ENCODE data around the gene RNF41. TPM values are rescaled to one million over a fixed set of nuclear protein-coding genes. Genes with fewer than 3 reads are reported as not detected.

Gene RNF41
- total RNA-seq (10 to 100 TPM; 29.4 to 92.4 (median 52.7) TPM), polyA plus RNA-seq (10 to 100 TPM; 10.4 to 20.5 (median 17.4) TPM)
- long read RNA-seq, donor 1, full-length matches to known transcripts, result 2 of 2 reads
- long read RNA-seq, donor 1, partial matches to known transcripts, result 0 of 2 reads
- long read RNA-seq, donor 1, other reads (novel, unspliced or antisense), result 0 of 2 reads
- long read RNA-seq, donor 2, full-length matches to known transcripts, result 5 of 43 reads
- long read RNA-seq, donor 2, partial matches to known transcripts, result 19 of 43 reads
- long read RNA-seq, donor 2, other reads (novel, unspliced or antisense), result 19 of 43 reads
- long read RNA-seq, donor 3, full-length matches to known transcripts, result 3 of 3 reads
- long read RNA-seq, donor 3, partial matches to known transcripts, result 0 of 3 reads
- long read RNA-seq, donor 3, other reads (novel, unspliced or antisense), result 0 of 3 reads
- long read RNA-seq, donor 4, full-length matches to known transcripts, result 2 of 2 reads
- long read RNA-seq, donor 4, partial matches to known transcripts, result 0 of 2 reads
- long read RNA-seq, donor 4, other reads (novel, unspliced or antisense), result 0 of 2 reads
- long read RNA-seq, donor 5, full-length matches to known transcripts, result 7 of 21 reads
- long read RNA-seq, donor 5, partial matches to known transcripts, result 14 of 21 reads
- long read RNA-seq, donor 5, other reads (novel, unspliced or antisense), result 0 of 21 reads
- long read RNA-seq, donor 6, full-length matches to known transcripts, result 12 of 12 reads
- long read RNA-seq, donor 6, partial matches to known transcripts, result 0 of 12 reads
- long read RNA-seq, donor 6, other reads (novel, unspliced or antisense), result 0 of 12 reads
- long read RNA-seq, donor 7, full-length matches to known transcripts, result 12 of 12 reads
- long read RNA-seq, donor 7, partial matches to known transcripts, result 0 of 12 reads
- long read RNA-seq, donor 7, other reads (novel, unspliced or antisense), result 0 of 12 reads
- long read RNA-seq, donor 8, full-length matches to known transcripts, result 3 of 3 reads
- long read RNA-seq, donor 8, partial matches to known transcripts, result 0 of 3 reads
- long read RNA-seq, donor 8, other reads (novel, unspliced or antisense), result 0 of 3 reads
- long read RNA-seq, donor 9, full-length matches to known transcripts, result 7 of 7 reads
- long read RNA-seq, donor 9, partial matches to known transcripts, result 0 of 7 reads
- long read RNA-seq, donor 9, other reads (novel, unspliced or antisense), result 0 of 7 reads
- long read RNA-seq, donor 10, full-length matches to known transcripts, result 3 of 123 reads
- long read RNA-seq, donor 10, partial matches to known transcripts, result 120 of 123 reads
- long read RNA-seq, donor 10, other reads (novel, unspliced or antisense), result 0 of 123 reads

- 1 to 2% (median 1%) methylated on average over 22 to 42 of the region's 42 CpGs for WGBS, 5 donors
- Histone ChIP-seq H3K4me1 (peaks cover 44 to 71% (median 60%) of the 10 kb centered on the region in 4 donors), H3K36me3 (peaks cover 0 to 12% (median 2%) of the 10 kb centered on the region in 4 donors), H3K27me3 (no peaks in the 10 kb centered on the region), H3K4me3 (peak within 1 kb of the TSS; percentile 70 to 82 (median 76)), H3K27ac (peak within 1 kb of the TSS; percentile 94 to 97 (median 97)), H3K9me3 (no peaks in the 10 kb centered on the region)
- peak; percentile 99 for DNase-seq
- TF ChIP-seq EP300 (IDR thresholded peaks at IDR 0.05), result peak; percentile 62
- peak in 1 of 7 experiments; percentile 13 for TF ChIP-seq CTCF (IDR thresholded peaks at IDR 0.05)
- peak in 2 of 4 donors; percentile 84 to 95 for TF ChIP-seq POLR2A (IDR thresholded peaks at IDR 0.05)
- peak; percentile 91 to 99 (median 99) for TF ChIP-seq POLR2AphosphoS5 (IDR thresholded peaks at IDR 0.05)
- intact Hi-C loops (cut with DNase I; ENCODE audit: low total_unique reads), result no loop called here
Measured at GRCh38 chr12:56221757-56222530, at the start of gene RNF41. Gene RNF41 (minus strand): TSS chr12:56221922. CDS start chr12:56214047, 7,875 bp downstream.

GRCh38 chr12:56271031-56271430, 49.3 kb upstream of the RNF41 start:
- H3K27ac ChIP-seq, result peak overlapping the region in 1 of 5 donors; percentile 54
- peak in 1 of 3 donors; percentile 10 for TF ChIP-seq POLR2AphosphoS5 (IDR thresholded peaks at IDR 0.05)
- TF ChIP-seq CTCF (IDR thresholded peaks at IDR 0.05), result peak in 3 of 7 experiments; percentile 6 to 11 (median 9)
- TF ChIP-seq POLR2A (IDR thresholded peaks at IDR 0.05), result no peak
- TF ChIP-seq EP300 (IDR thresholded peaks at IDR 0.05), result no peak
- peak in 1 of 2 donors; percentile 47 for DNase-seq
- intact Hi-C loops (cut with DNase I; ENCODE audit: low total_unique reads), result no loop called here
- no peaks in the 10 kb centered on the region for H3K27me3 ChIP-seq
- H3K4me1 ChIP-seq, result peaks cover 10 to 28% (median 15%) of the 10 kb centered on the region in 4 donors
- WGBS, 5 donors, result 9 to 20% (median 10%) methylated on average over 1 of the region's 1 CpG
- no peaks in the 10 kb centered on the region for H3K9me3 ChIP-seq
- peaks cover 50 to 75% (median 68%) of the 10 kb centered on the region in 4 donors for H3K36me3 ChIP-seq
- H3K4me3 ChIP-seq, result no peak overlapping the region

- Histone ChIP-seq H3K4me3 (peak overlapping the region; percentile 70 to 83 (median 78)), H3K36me3 (peaks cover 15 to 40% (median 34%) of the 10 kb centered on the region in 4 donors), H3K4me1 (peaks cover 10 to 33% (median 20%) of the 10 kb centered on the region in 4 donors), H3K27ac (peak overlapping the region; percentile 88 to 98 (median 95)), H3K27me3 (no peaks in the 10 kb centered on the region), H3K9me3 (no peaks in the 10 kb centered on the region)
- TF ChIP-seq EP300 (IDR thresholded peaks at IDR 0.05) (no peak), POLR2AphosphoS5 (IDR thresholded peaks at IDR 0.05) (no peak), CTCF (IDR thresholded peaks at IDR 0.05) (no peak), POLR2A (IDR thresholded peaks at IDR 0.05) (no peak)
- intact Hi-C loops (cut with DNase I; ENCODE audit: low total_unique reads), result no loop called here
- no peak for DNase-seq
- WGBS, 5 donors, result 20 to 29% (median 24%) methylated on average over 20 to 21 of the region's 21 CpGs
Measured at GRCh38 chr12:56267443-56268071, 45.8 kb upstream of the RNF41 start.

Data from stomach (tissue), 19 donors.